GM23338 (cell line): ENCODE results near the gene SLC37A1.
A peak's percentile ranks its signal among the peaks of the same experiment; 100 is the strongest.

Experiments used
- CREB1 ChIP-seq: fragments of 250-450 bp; sonication (Bioruptor Pico); IDR thresholded peaks from 2 replicates; pipeline ENCODE4 v1.5.0; 2020; ENCODE audit warnings: low read depth, mild to moderate bottlenecking, moderate library complexity
- ETS1 ChIP-seq: IDR thresholded peaks from 2 replicates; pipeline ENCODE4 v1.6.1; 2016; ENCODE audit warnings: antibody characterized with exemption
- EZH2 ChIP-seq: fragments of 200-600 bp; sonication (generic); IDR thresholded peaks from one replicate; pipeline ENCODE4 v1.8.0; 2017; ENCODE audit warnings: antibody characterized with exemption, mild to moderate bottlenecking, low read depth; ENCODE audit not compliant: unreplicated experiment
- EZH2phosphoT487 ChIP-seq: fragments of 200-600 bp; sonication (generic); IDR thresholded peaks from one replicate; pipeline ENCODE4 v1.8.1; 2018; ENCODE audit warnings: antibody characterized with exemption; ENCODE audit not compliant: unreplicated experiment
- POLR2AphosphoS5 ChIP-seq: IDR thresholded peaks from 2 replicates; pipeline ENCODE4 v1.6.1; 2016; ENCODE audit warnings: antibody characterized with exemption, low read depth
- ZNF462 ChIP-seq: fragments of 250-450 bp; sonication (Bioruptor Pico); IDR thresholded peaks from 2 replicates; pipeline ENCODE4 v1.5.0; 2020; ENCODE audit warnings: mild to moderate bottlenecking, moderate library complexity
- TF ChIP-seq, protein P1 (sequence below), 2 experiments: fragments of 200-600 bp in 1 of 2; sonication (generic) in 1 of 2; conservative IDR thresholded peaks; 2 replicates each; pipeline versions ENCODE4 v1.5.1 to v1.6.1; 2016 to 2017; ENCODE audit warnings: antibody characterized with exemption in 2 of 2, low read depth in 2 of 2, mild to moderate bottlenecking in 2 of 2, moderate library complexity in 1 of 2
- TF ChIP-seq, protein P2 (sequence below): IDR thresholded peaks from one replicate; pipeline ENCODE4 v1.6.1; 2018; ENCODE audit warnings: antibody characterized with exemption; ENCODE audit not compliant: unreplicated experiment

DNA sequence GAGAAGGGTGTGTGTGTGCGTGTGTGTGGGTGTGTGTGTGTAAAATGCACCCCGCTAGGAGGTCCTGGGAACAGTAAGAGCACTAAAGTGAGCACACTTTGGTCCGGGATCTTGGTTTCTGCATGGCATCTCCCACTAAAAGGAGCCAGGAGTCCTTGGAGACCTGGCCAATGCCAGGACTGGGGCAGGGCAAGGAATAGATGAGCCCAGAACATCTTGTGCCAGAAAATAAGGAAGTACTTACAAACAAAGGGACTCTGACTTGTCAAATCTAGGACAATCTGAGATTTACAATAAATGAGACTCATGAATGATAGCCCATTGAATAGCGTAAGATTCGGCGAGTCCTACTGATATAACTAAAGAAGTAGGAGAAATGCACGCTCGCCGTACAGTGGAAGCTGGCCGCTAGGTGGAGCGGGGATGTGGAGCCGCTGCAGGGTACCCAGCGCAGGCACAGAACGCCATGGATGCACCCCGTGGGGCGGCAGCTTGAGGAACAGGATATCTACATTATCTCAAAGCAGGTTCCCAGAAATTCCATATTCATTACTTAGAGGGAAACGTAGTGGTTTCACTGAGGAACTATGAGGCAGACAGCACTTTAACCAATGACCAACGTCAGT is 7.1 kb downstream of the SLC37A1 start:
- no peak for TF ChIP-seq EZH2phosphoT487
- TF ChIP-seq, protein P1, sequence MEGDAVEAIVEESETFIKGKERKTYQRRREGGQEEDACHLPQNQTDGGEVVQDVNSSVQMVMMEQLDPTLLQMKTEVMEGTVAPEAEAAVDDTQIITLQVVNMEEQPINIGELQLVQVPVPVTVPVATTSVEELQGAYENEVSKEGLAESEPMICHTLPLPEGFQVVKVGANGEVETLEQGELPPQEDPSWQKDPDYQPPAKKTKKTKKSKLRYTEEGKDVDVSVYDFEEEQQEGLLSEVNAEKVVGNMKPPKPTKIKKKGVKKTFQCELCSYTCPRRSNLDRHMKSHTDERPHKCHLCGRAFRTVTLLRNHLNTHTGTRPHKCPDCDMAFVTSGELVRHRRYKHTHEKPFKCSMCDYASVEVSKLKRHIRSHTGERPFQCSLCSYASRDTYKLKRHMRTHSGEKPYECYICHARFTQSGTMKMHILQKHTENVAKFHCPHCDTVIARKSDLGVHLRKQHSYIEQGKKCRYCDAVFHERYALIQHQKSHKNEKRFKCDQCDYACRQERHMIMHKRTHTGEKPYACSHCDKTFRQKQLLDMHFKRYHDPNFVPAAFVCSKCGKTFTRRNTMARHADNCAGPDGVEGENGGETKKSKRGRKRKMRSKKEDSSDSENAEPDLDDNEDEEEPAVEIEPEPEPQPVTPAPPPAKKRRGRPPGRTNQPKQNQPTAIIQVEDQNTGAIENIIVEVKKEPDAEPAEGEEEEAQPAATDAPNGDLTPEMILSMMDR (conservative IDR thresholded peaks at IDR 0.05; ENCODE audit: low read depth in 2 of 2) = peak; percentile 64 to 65
- no peak for TF ChIP-seq EZH2
- TF ChIP-seq, protein P2, sequence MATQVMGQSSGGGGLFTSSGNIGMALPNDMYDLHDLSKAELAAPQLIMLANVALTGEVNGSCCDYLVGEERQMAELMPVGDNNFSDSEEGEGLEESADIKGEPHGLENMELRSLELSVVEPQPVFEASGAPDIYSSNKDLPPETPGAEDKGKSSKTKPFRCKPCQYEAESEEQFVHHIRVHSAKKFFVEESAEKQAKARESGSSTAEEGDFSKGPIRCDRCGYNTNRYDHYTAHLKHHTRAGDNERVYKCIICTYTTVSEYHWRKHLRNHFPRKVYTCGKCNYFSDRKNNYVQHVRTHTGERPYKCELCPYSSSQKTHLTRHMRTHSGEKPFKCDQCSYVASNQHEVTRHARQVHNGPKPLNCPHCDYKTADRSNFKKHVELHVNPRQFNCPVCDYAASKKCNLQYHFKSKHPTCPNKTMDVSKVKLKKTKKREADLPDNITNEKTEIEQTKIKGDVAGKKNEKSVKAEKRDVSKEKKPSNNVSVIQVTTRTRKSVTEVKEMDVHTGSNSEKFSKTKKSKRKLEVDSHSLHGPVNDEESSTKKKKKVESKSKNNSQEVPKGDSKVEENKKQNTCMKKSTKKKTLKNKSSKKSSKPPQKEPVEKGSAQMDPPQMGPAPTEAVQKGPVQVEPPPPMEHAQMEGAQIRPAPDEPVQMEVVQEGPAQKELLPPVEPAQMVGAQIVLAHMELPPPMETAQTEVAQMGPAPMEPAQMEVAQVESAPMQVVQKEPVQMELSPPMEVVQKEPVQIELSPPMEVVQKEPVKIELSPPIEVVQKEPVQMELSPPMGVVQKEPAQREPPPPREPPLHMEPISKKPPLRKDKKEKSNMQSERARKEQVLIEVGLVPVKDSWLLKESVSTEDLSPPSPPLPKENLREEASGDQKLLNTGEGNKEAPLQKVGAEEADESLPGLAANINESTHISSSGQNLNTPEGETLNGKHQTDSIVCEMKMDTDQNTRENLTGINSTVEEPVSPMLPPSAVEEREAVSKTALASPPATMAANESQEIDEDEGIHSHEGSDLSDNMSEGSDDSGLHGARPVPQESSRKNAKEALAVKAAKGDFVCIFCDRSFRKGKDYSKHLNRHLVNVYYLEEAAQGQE = no peak
- TF ChIP-seq CREB1 (CRISPR knock-in tag) = no peak
- no peak for TF ChIP-seq POLR2AphosphoS5
- no peak for TF ChIP-seq ETS1
- TF ChIP-seq ZNF462 (CRISPR knock-in tag) = no peak
